ENCODE measurements around the gene PRICKLE2. TPM values are rescaled to one million over a fixed set of nuclear protein-coding genes. Genes with fewer than 3 reads are reported as not detected.

PRICKLE2 gene
- total RNA-seq, 1 experiment from 2014 or later = 3.2 TPM

DNA sequence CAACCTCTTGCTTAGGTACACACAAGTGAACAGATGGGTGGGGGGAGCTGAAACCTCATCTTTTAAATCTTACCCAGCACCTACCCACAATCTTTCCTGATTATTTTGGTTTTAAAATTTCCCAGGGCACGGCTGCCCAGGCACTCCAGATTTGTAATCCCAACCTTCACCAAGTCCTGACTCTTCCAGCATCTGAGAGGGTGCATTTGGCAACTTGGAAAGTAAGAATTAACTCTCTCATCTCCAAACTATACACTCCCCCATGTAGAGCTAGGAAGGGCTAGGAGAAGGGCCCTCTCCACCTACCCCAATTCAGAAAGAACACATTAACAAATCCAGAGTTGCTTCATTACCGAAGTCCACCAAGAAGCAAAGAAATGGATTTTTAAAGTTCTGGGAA, 41.7 kb upstream of the PRICKLE2 start:
- Histone ChIP-seq H4K5ac (ENCODE audit: insufficient read length, low read depth, low read length) (no peak overlapping the region), H3T11ph (ENCODE audit: low read length) (no peak overlapping the region), H2BK5ac (ENCODE audit: insufficient read length, low read length) (no peak overlapping the region), H2BK120ac (ENCODE audit: low read depth, low read length, poor library complexity, severe bottlenecking) (no peak overlapping the region), H3K4me1 (ENCODE audit: insufficient read depth, low read length) (0 out of 2 replicates have a peak, but pooled peaks cover 2% of the 10 kb centered on the region), H3K27me3 (ENCODE audit: insufficient read depth, low read length) (no peaks in the 10 kb centered on the region), H2BK20ac (ENCODE audit: low read depth, low read length, poor library complexity, severe bottlenecking) (no peak overlapping the region), H3K23ac (ENCODE audit: insufficient read length, low read depth, low read length) (no peak overlapping the region), H2BK12ac (ENCODE audit: insufficient read length, low read depth, low read length) (no peak overlapping the region), H3K4ac (ENCODE audit: low read depth, low read length) (no peak overlapping the region), H3K9ac (ENCODE audit: extremely low read depth, insufficient read length, low read length) (no peak overlapping the region), H3K9me3 (ENCODE audit: control insufficient read depth, low read depth, low read length) (no peaks in the 10 kb centered on the region), H3K27ac (ENCODE audit: insufficient read length, low read depth, low read length) (no peak overlapping the region), H2AFZ (ENCODE audit: low read length) (no peak overlapping the region), H3K79me2 (ENCODE audit: insufficient read depth, low read length) (no peaks in the 10 kb centered on the region), H3K56ac (ENCODE audit: insufficient read length, low read depth, low read length) (no peak overlapping the region), H3K18ac (ENCODE audit: insufficient read length, low read depth, low read length) (no peak overlapping the region), H3K23me2 (ENCODE audit: insufficient read length, low read depth, low read length, poor library complexity, severe bottlenecking) (peaks cover 4% of the 10 kb centered on the region), H4K91ac (ENCODE audit: insufficient read length, low read depth, low read length) (no peak overlapping the region), H4K20me1 (ENCODE audit: control insufficient read depth, insufficient read depth, insufficient read length) (no peaks in the 10 kb centered on the region), H2AK5ac (ENCODE audit: insufficient read length, low read length) (no peak overlapping the region), H3K4me2 (ENCODE audit: insufficient read depth, insufficient read length, low read length) (no peak overlapping the region), H3K79me1 (ENCODE audit: insufficient read depth, low read depth, low read length, poor library complexity, severe bottlenecking) (no peaks in the 10 kb centered on the region), H3K14ac (ENCODE audit: insufficient read depth, low read length) (no peak overlapping the region), H4K8ac (replicated peaks; ENCODE audit: insufficient read length, low read depth, low read length) (no peak overlapping the region), H2BK15ac (ENCODE audit: low read depth, low read length) (no peak overlapping the region)
- H3K27ac Mint-ChIP-seq = no peak overlapping the region
- peaks cover 4 to 19% (median 6%) of the 10 kb centered on the region in 3 experiments for H3K36me3 Mint-ChIP-seq (ENCODE audit: insufficient read depth in 1 of 3, low read depth in 3 of 3)
- no peak for DNase-seq
- WGBS (ENCODE audit: extremely low coverage, insufficient read length, low lambda C conversion rate) = no CpG with 5 or more reads among the region's 2 CpGs
- no peak for TF ChIP-seq CTCF (conservative IDR thresholded peaks at IDR 0.05)
- peak overlapping the region; percentile 61 to 76 for H3K4me3 Mint-ChIP-seq
- peaks cover 5% of the 10 kb centered on the region for H3K27me3 Mint-ChIP-seq (ENCODE audit: low read depth)
- H3K9me3 Mint-ChIP-seq = peaks cover 11 to 14% of the 10 kb centered on the region in 2 experiments
- H3K4me1 Mint-ChIP-seq = peaks cover 40 to 42% of the 10 kb centered on the region in 2 experiments
